CD4-positive, alpha-beta T cell (primary cell): ENCODE data around the gene DAPK1. TPM values are rescaled to one million over a fixed set of nuclear protein-coding genes. Genes with fewer than 3 reads are reported as not detected.

Source experiments
- ATAC-seq: fragments of 200-7000 bp; cut with Tn5 transposase; one replicate; pipeline ENCODE4 v1.10.0; 2022; ENCODE audit warnings: mild to moderate bottlenecking; ENCODE audit not compliant: poor library complexity
- CTCF ChIA-PET: fragments of 350-600 bp; sonication (Branson Sonifier 250); formaldehyde crosslinking; loops from one replicate; lab custom pipeline; 2021; ENCODE audit warnings: antibody characterized with exemption, inconsistent platforms; lab: Charles Lee
- POLR2A ChIA-PET: fragments of 350-600 bp; sonication (Branson Sonifier 250); formaldehyde crosslinking; loops from one replicate; lab custom pipeline; 2021; ENCODE audit warnings: antibody characterized with exemption, inconsistent platforms; lab: Charles Lee
- DNase-seq, 14 experiments: peaks; one replicate each; pipeline ENCODE4 v3.0.0-alpha.2; 2013 to 2020; ENCODE audit warnings: mixed read lengths in 2 of 14
- H3K27ac ChIP-seq, 2 donors: one replicate each; pipeline versions ENCODE4 v1.5.1 to v1.7.0; 2013; ENCODE audit warnings: low read length in 2 of 2, low read depth in 1 of 2, mild to moderate bottlenecking in 1 of 2
- H3K27me3 ChIP-seq, 2 experiments: 1 replicate in 1 of 2; 2 replicates in 1 of 2; pipeline versions ENCODE4 v1.6.1 to v1.7.0; 2013; ENCODE audit warnings: low read length in 2 of 2, control low read depth in 1 of 2, mild to moderate bottlenecking in 1 of 2, moderate library complexity in 1 of 2; ENCODE audit not compliant: insufficient read depth in 2 of 2, control insufficient read depth in 1 of 2
- H3K36me3 ChIP-seq: one replicate; pipeline ENCODE4 v1.6.1; 2013; ENCODE audit warnings: low read length, control low read depth; ENCODE audit not compliant: insufficient read depth
- H3K4me1 ChIP-seq: one replicate; pipeline ENCODE4 v1.6.1; 2013; ENCODE audit warnings: low read length, control low read depth; ENCODE audit not compliant: insufficient read depth
- H3K4me3 ChIP-seq: one replicate; pipeline ENCODE4 v1.5.1; 2013; ENCODE audit warnings: mild to moderate bottlenecking, low read length, moderate library complexity
- H3K9me3 ChIP-seq, 2 experiments: 1 replicate in 1 of 2; 2 replicates in 1 of 2; pipeline versions ENCODE4 v1.6.1 to v1.7.0; 2013; ENCODE audit warnings: low read length in 2 of 2, mild to moderate bottlenecking in 2 of 2, control low read depth in 1 of 2, moderate library complexity in 1 of 2; ENCODE audit not compliant: control insufficient read depth in 1 of 2, insufficient read depth in 1 of 2
- H3K27ac Mint-ChIP-seq: one replicate; pipeline ENCODE4 v1.8.0; 2020; ENCODE audit warnings: mixed read lengths
- H3K27me3 Mint-ChIP-seq: one replicate; pipeline ENCODE4 v1.8.0; 2021; ENCODE audit warnings: mixed read lengths
- H3K36me3 Mint-ChIP-seq: one replicate; pipeline ENCODE4 v1.8.0; 2021; ENCODE audit warnings: low read depth, mixed read lengths
- H3K4me1 Mint-ChIP-seq: one replicate; pipeline ENCODE4 v1.8.0; 2021; ENCODE audit warnings: low read depth, mixed read lengths
- H3K4me3 Mint-ChIP-seq: one replicate; pipeline ENCODE4 v1.8.0; 2020; ENCODE audit warnings: mild to moderate bottlenecking, mixed read lengths
- H3K9me3 Mint-ChIP-seq: one replicate; pipeline ENCODE4 v1.8.0; 2020; ENCODE audit warnings: mixed read lengths
- CTCF ChIP-seq: fragments of 200-600 bp; IDR thresholded peaks from one replicate; pipeline ENCODE4 v1.8.0; 2022; ENCODE audit warnings: antibody characterized with exemption, mild to moderate bottlenecking
- intact Hi-C, 2 experiments: fragments of 100-400 bp; cut with DNase I in 1 of 2; cut with micrococcal nuclease in 1 of 2; formaldehyde crosslinking; loops; one replicate each; pipeline versions ENCODE4 v1.15.1 to v1.9.0; 2023 to 2025; cut with DNase I, micrococcal nuclease
- total RNA-seq, 174 experiments: library from RNA in 2 of 174; stranded (reverse) in 2 of 174; gene quantifications; one replicate each; pipeline ENCODE4 v1.2.3 and lab custom pipeline; 2021 to 2026

The DAPK1 gene
- total RNA-seq, 2 experiments from 2014 or later: 2.7 TPM

- Histone ChIP-seq H3K27me3 (no peaks in the 10 kb centered on the region), H3K9me3 (no peaks in the 10 kb centered on the region), H3K27ac (no peak overlapping the region), H3K36me3 (no peaks in the 10 kb centered on the region), H3K4me1 (no peaks in the 10 kb centered on the region), H3K4me3 (no peak overlapping the region)
- H3K36me3 Mint-ChIP-seq: no peaks in the 10 kb centered on the region
- ATAC-seq: no peak
- intact Hi-C loops: no loop called here
- CTCF ChIA-PET: interaction anchor here (0.9 kb wide), 1 partner anchor 61 kb away, joined by 3 read pairs; no protein-coding TSS in a partner anchor
- no peak overlapping the region for H3K27ac Mint-ChIP-seq
- H3K4me1 Mint-ChIP-seq: no peaks in the 10 kb centered on the region
- H3K9me3 Mint-ChIP-seq: peaks cover under 1% of the 10 kb centered on the region
- H3K4me3 Mint-ChIP-seq: no peak overlapping the region
- DNase-seq: no peak
- no peak for TF ChIP-seq CTCF
- H3K27me3 Mint-ChIP-seq: no peaks in the 10 kb centered on the region
- POLR2A ChIA-PET: no interaction called here
Measured at GRCh38 chr9:87461256-87461655, 36.4 kb upstream of the DAPK1 start.

- no peak for ATAC-seq
- peak in 1 of 14 experiments; percentile 10 for DNase-seq
- TF ChIP-seq CTCF: no peak
- Mint-ChIP-seq H3K4me3 (no peak overlapping the region), H3K36me3 (no peaks in the 10 kb centered on the region), H3K27me3 (no peaks in the 10 kb centered on the region), H3K9me3 (no peaks in the 10 kb centered on the region), H3K27ac (no peak overlapping the region), H3K4me1 (no peaks in the 10 kb centered on the region)
- H3K27ac ChIP-seq: no peak overlapping the region
- H3K4me1 ChIP-seq: no peaks in the 10 kb centered on the region
- CTCF ChIA-PET: interaction anchor here (1.0 kb wide), 1 partner anchor 20 kb away, joined by 3 read pairs; no protein-coding TSS in a partner anchor
- H3K4me3 ChIP-seq: no peak overlapping the region
- POLR2A ChIA-PET: no interaction called here
- no peaks in the 10 kb centered on the region for H3K27me3 ChIP-seq
- no peaks in the 10 kb centered on the region for H3K36me3 ChIP-seq
- intact Hi-C loops: no loop called here
- H3K9me3 ChIP-seq: no peaks in the 10 kb centered on the region
Measured at GRCh38 chr9:87464110-87464991, 33.3 kb upstream of the DAPK1 start.

GRCh38 chr9:87464992-87465378 lies 32.7 kb upstream of the DAPK1 start:
- Histone ChIP-seq H3K36me3 (no peaks in the 10 kb centered on the region), H3K27me3 (no peaks in the 10 kb centered on the region), H3K27ac (no peak overlapping the region), H3K9me3 (no peaks in the 10 kb centered on the region), H3K4me1 (no peaks in the 10 kb centered on the region), H3K4me3 (no peak overlapping the region)
- H3K27me3 Mint-ChIP-seq: no peaks in the 10 kb centered on the region
- TF ChIP-seq CTCF: no peak
- ChIA-PET POLR2A (no interaction called here), CTCF (interaction anchor here (1.0 kb wide), 1 partner anchor 19 kb away, joined by 3 read pairs; no protein-coding TSS in a partner anchor)
- ATAC-seq (no peak), DNase-seq (no peak)
- H3K36me3 Mint-ChIP-seq: no peaks in the 10 kb centered on the region
- no peak overlapping the region for H3K4me3 Mint-ChIP-seq
- H3K9me3 Mint-ChIP-seq: no peaks in the 10 kb centered on the region
- H3K27ac Mint-ChIP-seq: no peak overlapping the region
- H3K4me1 Mint-ChIP-seq: no peaks in the 10 kb centered on the region
- intact Hi-C loops: no loop called here
